AG09319 (cell line): ENCODE data around the gene SPIRE1.

Source experiments
- DNase-seq: peaks from one replicate; pipeline ENCODE4 v3.0.0-alpha.2; 2010; ENCODE audit warnings: low read depth; ENCODE audit errors: extremely low read depth
- CTCF ChIP-seq: IDR thresholded peaks from 2 replicates; pipeline ENCODE4 v1.5.1; 2011; ENCODE audit warnings: low read depth, mild to moderate bottlenecking, inconsistent platforms, low read length, moderate library complexity

SPIRE1 gene

GRCh38 chr18:12399231-12399630 is 258.7 kb downstream of the SPIRE1 start:
- DNase-seq, result no peak
- TF ChIP-seq CTCF, result no peak

DNA sequence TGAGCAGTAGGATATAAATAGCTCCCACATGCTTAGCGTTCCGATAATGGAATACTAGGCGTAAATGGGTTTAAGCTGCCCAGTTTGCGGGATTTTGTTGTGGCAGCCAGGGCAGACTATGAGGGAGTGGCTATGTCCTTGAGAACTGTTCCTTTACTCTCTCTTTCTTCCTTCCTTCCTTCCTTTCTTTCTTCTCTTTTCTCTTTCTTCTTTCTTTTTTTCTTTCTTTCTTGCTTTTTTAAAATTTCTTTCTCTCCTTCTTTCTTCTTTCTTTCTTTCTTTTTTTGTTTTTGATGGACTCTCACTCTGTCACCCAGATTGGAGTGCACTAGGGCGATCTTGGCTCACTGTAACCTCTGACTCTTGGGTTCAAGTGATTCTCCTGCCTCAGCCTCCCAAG is 259.3 kb downstream of the SPIRE1 start:
- TF ChIP-seq CTCF, result no peak
- no peak for DNase-seq

DNA sequence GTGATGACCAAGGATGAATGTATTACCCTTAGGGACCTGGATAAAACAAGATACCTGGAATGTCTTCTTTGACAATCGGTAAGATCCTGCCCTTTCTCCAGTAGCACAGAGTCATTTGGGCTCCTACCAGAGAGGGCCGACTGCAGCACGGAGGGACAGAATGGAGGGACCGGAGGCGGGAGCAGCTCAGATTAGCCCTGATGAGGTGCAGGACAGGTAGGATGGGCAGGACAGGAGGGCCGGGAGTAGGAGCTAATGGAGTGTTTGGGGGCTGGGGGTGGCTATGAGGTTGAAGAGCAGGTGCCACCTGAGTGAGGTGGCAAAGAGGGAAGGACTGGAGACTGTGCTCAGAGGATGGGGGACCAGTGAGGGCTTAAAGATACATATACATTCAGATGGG is 260.1 kb downstream of the SPIRE1 start:
- no peak for TF ChIP-seq CTCF
- DNase-seq, result no peak

- DNase-seq, result no peak
- TF ChIP-seq CTCF, result no peak
These were observed 260.7 kb downstream of the SPIRE1 start for GRCh38 chr18:12397254-12397653.
